Naive thymus-derived CD4-positive, alpha-beta T cell (primary cell): ENCODE data around the gene TRAF3. TPM values are rescaled to one million over a fixed set of nuclear protein-coding genes. Genes with fewer than 3 reads are reported as not detected.

Experiments
- ATAC-seq: fragments of 150-1000 bp; cut with Tn5 transposase; 2 replicates; pipeline ENCODE4 v1.10.0; 2021; ENCODE audit warnings: mild to moderate bottlenecking, moderate library complexity
- CTCF ChIA-PET: fragments of 350-600 bp; sonication (Branson Sonifier 250); formaldehyde crosslinking; loops from one replicate; lab custom pipeline; 2021; ENCODE audit warnings: antibody characterized with exemption; lab: Charles Lee
- POLR2A ChIA-PET: fragments of 350-600 bp; sonication (Branson Sonifier 250); formaldehyde crosslinking; loops from one replicate; lab custom pipeline; 2021; ENCODE audit warnings: antibody characterized with exemption, inconsistent platforms; lab: Charles Lee
- DNase-seq, 9 donors: peaks; one replicate each; pipeline versions ENCODE4 v3.0.0 to v3.0.0-alpha.2; 2020 to 2022; ENCODE audit warnings: mixed read lengths in 1 of 9
- H3K27ac ChIP-seq: one replicate; pipeline ENCODE4 v1.7.0; 2013; ENCODE audit warnings: mild to moderate bottlenecking, low read depth, low read length, moderate library complexity
- H3K27me3 ChIP-seq, 2 donors: one replicate each; pipeline ENCODE4 v1.7.0; 2013; ENCODE audit warnings: low read length in 2 of 2, mild to moderate bottlenecking in 2 of 2, moderate library complexity in 2 of 2; ENCODE audit not compliant: control insufficient read depth in 2 of 2, insufficient read depth in 2 of 2
- H3K36me3 ChIP-seq, 3 experiments: 1 replicate in 2 of 3; 2 replicates in 1 of 3; pipeline ENCODE4 v1.7.0; 2013; ENCODE audit warnings: low read length in 3 of 3, mild to moderate bottlenecking in 3 of 3, moderate library complexity in 1 of 3; ENCODE audit not compliant: insufficient read depth in 3 of 3, control insufficient read depth in 2 of 3
- H3K4me1 ChIP-seq, 2 donors: one replicate each; pipeline ENCODE4 v1.7.0; 2013; ENCODE audit warnings: low read length in 2 of 2, mild to moderate bottlenecking in 2 of 2, moderate library complexity in 1 of 2; ENCODE audit not compliant: control insufficient read depth in 2 of 2, insufficient read depth in 2 of 2
- H3K4me3 ChIP-seq: 2 replicates; pipeline ENCODE4 v1.7.0; 2013; ENCODE audit warnings: mild to moderate bottlenecking, low read length
- H3K9me3 ChIP-seq, 3 experiments: 1 replicate in 2 of 3; 2 replicates in 1 of 3; pipeline ENCODE4 v1.7.0; 2013; ENCODE audit warnings: low read length in 3 of 3; ENCODE audit not compliant: control insufficient read depth in 2 of 3
- H3K27ac Mint-ChIP-seq, 9 donors: one replicate each; pipeline ENCODE4 v1.8.0; 2020 to 2022; ENCODE audit warnings: mixed read lengths in 9 of 9, mild to moderate bottlenecking in 8 of 9, moderate library complexity in 5 of 9, inconsistent platforms in 2 of 9
- H3K27me3 Mint-ChIP-seq, 5 donors: one replicate each; pipeline ENCODE4 v1.8.0; 2021 to 2022; ENCODE audit warnings: mixed read lengths in 5 of 5, mild to moderate bottlenecking in 1 of 5
- H3K36me3 Mint-ChIP-seq, 5 donors: one replicate each; pipeline ENCODE4 v1.8.0; 2020 to 2022; ENCODE audit warnings: mixed read lengths in 5 of 5, mild to moderate bottlenecking in 3 of 5, inconsistent platforms in 1 of 5
- H3K4me1 Mint-ChIP-seq, 7 donors: one replicate each; pipeline ENCODE4 v1.8.0; 2020 to 2022; ENCODE audit warnings: mixed read lengths in 7 of 7, mild to moderate bottlenecking in 3 of 7, inconsistent platforms in 1 of 7
- H3K4me3 Mint-ChIP-seq, 10 donors: one replicate each; pipeline ENCODE4 v1.8.0; 2020 to 2022; ENCODE audit warnings: mild to moderate bottlenecking in 10 of 10, mixed read lengths in 10 of 10, moderate library complexity in 6 of 10, inconsistent platforms in 2 of 10
- H3K9me3 Mint-ChIP-seq, 11 donors: one replicate each; pipeline ENCODE4 v1.8.0; 2020 to 2022; ENCODE audit warnings: mixed read lengths in 11 of 11, mild to moderate bottlenecking in 4 of 11, inconsistent platforms in 1 of 11, moderate library complexity in 1 of 11
- intact Hi-C, 2 donors: fragments of 100-400 bp; cut with micrococcal nuclease; formaldehyde crosslinking; loops; one replicate each; pipeline ENCODE4 v1.15.1; 2023
- polyA plus RNA-seq, 2 donors: library from polyadenylated mRNA; unstranded; fragments of 300-500 nt; fragmentation: Illumina TruSeq; gene quantifications; one replicate each; pipeline ENCODE4 v1.2.3, GENCODE V29; 2021
- total RNA-seq, 6 experiments: library from RNA in 5 of 6; stranded (reverse) in 5 of 6; gene quantifications; 1 replicate in 5 of 6; 2 replicates in 1 of 6; pipeline ENCODE4 v1.2.3 and lab custom pipeline; 2021 to 2026

Gene TRAF3
- total and polyA plus RNA-seq, 7 experiments from 2014 or later = 16.1 to 74.4 (median 30.4) TPM

DNA sequence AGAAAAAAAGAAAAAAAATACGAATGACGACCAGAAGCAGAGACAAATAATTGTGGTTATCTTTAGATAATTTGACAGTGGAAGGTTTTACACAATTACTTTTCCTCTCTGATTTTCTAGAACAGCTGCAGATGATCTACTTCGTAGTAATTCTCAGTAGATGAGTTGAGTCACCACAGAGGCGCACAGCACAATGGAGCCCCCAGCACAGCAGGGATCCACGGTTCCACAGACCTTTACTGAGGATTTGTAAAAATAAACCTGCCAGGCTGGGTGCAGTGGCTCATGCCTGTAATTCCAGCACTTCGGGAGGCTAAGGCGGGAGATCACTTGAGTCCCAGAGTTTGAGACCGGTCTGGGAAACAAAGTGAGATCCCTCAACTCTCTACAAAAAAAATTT lies 174.6 kb downstream of the TRAF3 start:
- Mint-ChIP-seq H3K9me3 (peaks cover 0 to 2% (median 0%) of the 10 kb centered on the region in 11 donors), H3K27me3 (no peaks in the 10 kb centered on the region), H3K36me3 (peaks cover 0 to 11% (median 0%) of the 10 kb centered on the region in 5 donors), H3K27ac (no peak overlapping the region), H3K4me1 (peaks cover 14 to 26% (median 22%) of the 10 kb centered on the region in 7 donors), H3K4me3 (no peak overlapping the region)
- Histone ChIP-seq H3K4me1 (peaks cover 0 to 17% of the 10 kb centered on the region in 2 donors), H3K27ac (no peak overlapping the region), H3K27me3 (no peaks in the 10 kb centered on the region), H3K36me3 (no peaks in the 10 kb centered on the region), H3K4me3 (no peak overlapping the region), H3K9me3 (no peaks in the 10 kb centered on the region)
- intact Hi-C loops = no loop called here
- no peak for ATAC-seq
- POLR2A ChIA-PET = no interaction called here
- CTCF ChIA-PET = no interaction called here
- DNase-seq = no peak

DNA sequence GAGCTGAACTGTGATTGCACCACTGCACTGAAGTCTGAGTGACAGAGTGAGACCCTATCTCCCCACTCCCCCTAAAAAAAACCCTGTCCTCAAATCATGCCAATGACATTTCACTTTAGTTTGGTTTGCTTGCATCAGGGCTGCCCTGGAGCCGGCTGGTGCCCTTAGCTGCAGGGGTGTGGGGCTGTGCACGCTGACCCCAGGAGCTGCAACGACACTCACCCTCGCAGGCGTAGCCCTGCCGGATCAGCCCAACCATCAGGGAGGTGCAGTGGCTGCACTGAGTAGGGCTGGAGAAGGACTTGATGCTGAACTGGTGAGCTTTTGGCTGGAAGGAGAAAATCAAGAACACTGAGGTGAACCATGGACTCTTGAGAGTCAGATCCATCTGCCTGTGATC lies 175.0 kb downstream of the TRAF3 start:
- DNase-seq = no peak
- intact Hi-C loops = no loop called here
- Histone ChIP-seq H3K36me3 (no peaks in the 10 kb centered on the region), H3K4me3 (no peak overlapping the region), H3K4me1 (peaks cover 0 to 17% of the 10 kb centered on the region in 2 donors), H3K27me3 (no peaks in the 10 kb centered on the region), H3K27ac (no peak overlapping the region), H3K9me3 (no peaks in the 10 kb centered on the region)
- H3K27ac Mint-ChIP-seq = no peak overlapping the region
- H3K4me3 Mint-ChIP-seq = no peak overlapping the region
- CTCF ChIA-PET = no interaction called here
- no peaks in the 10 kb centered on the region for H3K27me3 Mint-ChIP-seq
- POLR2A ChIA-PET = no interaction called here
- H3K9me3 Mint-ChIP-seq = peaks cover 0 to 2% (median 0%) of the 10 kb centered on the region in 11 donors
- peaks cover 0 to 13% (median 0%) of the 10 kb centered on the region in 5 donors for H3K36me3 Mint-ChIP-seq
- ATAC-seq = no peak
- peaks cover 12 to 21% (median 18%) of the 10 kb centered on the region in 7 donors for H3K4me1 Mint-ChIP-seq

DNA sequence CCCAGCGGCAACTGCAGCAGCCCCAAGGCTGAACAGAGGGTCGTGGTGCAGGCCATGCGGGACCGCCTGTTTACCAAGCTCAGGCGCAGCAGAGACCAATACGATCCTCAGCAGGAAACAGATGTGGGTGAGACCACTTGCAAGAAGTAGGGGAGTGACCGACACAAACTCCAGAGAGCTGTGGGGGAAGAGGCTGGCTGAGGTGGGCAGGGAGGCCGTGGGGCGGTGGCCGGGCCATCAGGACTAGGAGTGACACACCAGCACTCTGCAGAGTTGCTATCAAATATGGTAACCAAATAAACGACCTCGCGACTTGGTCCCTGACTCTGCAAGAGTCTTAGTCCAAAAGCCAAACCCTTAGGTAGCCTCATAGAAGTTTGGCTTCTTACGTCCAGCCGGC lies 175.9 kb downstream of the TRAF3 start:
- CTCF ChIA-PET = no interaction called here
- no peak overlapping the region for H3K27ac Mint-ChIP-seq
- H3K36me3 Mint-ChIP-seq = peaks cover 0 to 19% (median 0%) of the 10 kb centered on the region in 5 donors
- ATAC-seq = no peak
- peaks cover 0 to 2% (median 0%) of the 10 kb centered on the region in 11 donors for H3K9me3 Mint-ChIP-seq
- no peak overlapping the region for H3K4me3 Mint-ChIP-seq
- H3K4me1 Mint-ChIP-seq = peaks cover 10 to 16% (median 14%) of the 10 kb centered on the region in 7 donors
- H3K9me3 ChIP-seq = no peaks in the 10 kb centered on the region
- no peak overlapping the region for H3K4me3 ChIP-seq
- POLR2A ChIA-PET = no interaction called here
- H3K27me3 Mint-ChIP-seq = no peaks in the 10 kb centered on the region
- H3K27me3 ChIP-seq = no peaks in the 10 kb centered on the region
- intact Hi-C loops = no loop called here
- H3K27ac ChIP-seq = no peak overlapping the region
- H3K36me3 ChIP-seq = no peaks in the 10 kb centered on the region
- peaks cover 0 to 17% of the 10 kb centered on the region in 2 donors for H3K4me1 ChIP-seq
- DNase-seq = no peak

DNA sequence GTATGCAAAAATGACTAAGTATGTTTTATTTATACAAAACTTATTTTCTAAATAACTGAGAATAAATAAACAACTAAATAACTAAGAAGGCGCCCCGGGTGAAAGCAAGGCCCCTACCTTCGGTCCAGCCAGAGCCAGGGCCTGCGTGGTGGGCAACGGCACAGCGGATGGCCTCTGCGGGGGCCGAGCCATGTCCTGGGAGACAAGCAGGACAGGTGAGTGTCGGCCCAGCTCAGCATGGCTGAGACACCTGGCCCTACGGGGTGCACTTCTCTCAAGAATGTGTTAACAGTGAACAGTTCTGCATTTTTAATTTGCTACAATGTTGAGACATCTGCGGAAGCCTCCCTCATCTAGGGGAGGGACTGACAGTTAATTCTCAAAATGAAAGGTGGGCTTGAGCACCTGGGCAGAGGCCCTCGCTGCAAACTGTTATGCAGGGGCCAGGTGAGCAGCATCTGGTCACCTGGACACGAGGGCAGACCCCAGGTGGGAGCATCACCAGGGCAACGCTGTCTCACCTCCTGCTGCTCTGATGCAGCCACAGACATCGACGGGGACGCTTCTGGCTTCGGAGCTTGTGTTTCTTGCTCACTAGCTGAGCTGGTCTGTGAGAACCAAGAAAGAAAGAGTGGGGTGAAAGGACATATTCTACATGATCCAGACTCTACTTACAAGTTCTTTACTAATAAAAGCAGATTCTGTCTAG lies 177.0 kb downstream of the TRAF3 start:
- Mint-ChIP-seq H3K4me3 (no peak overlapping the region), H3K27me3 (no peaks in the 10 kb centered on the region), H3K36me3 (peaks cover 0 to 24% (median 0%) of the 10 kb centered on the region in 5 donors), H3K27ac (no peak overlapping the region), H3K9me3 (peaks cover 0 to 2% (median 0%) of the 10 kb centered on the region in 11 donors), H3K4me1 (peaks cover 4 to 9% (median 8%) of the 10 kb centered on the region in 7 donors)
- Histone ChIP-seq H3K4me1 (peaks cover 0 to 10% of the 10 kb centered on the region in 2 donors), H3K27me3 (no peaks in the 10 kb centered on the region), H3K9me3 (no peaks in the 10 kb centered on the region), H3K27ac (no peak overlapping the region), H3K4me3 (no peak overlapping the region), H3K36me3 (no peaks in the 10 kb centered on the region)
- CTCF ChIA-PET = interaction anchor here (0.6 kb wide), 1 partner anchor 61 kb away, joined by 5 read pairs; no protein-coding TSS in a partner anchor
- intact Hi-C loops = no loop called here
- POLR2A ChIA-PET = no interaction called here
- no peak for ATAC-seq
- no peak for DNase-seq

DNA sequence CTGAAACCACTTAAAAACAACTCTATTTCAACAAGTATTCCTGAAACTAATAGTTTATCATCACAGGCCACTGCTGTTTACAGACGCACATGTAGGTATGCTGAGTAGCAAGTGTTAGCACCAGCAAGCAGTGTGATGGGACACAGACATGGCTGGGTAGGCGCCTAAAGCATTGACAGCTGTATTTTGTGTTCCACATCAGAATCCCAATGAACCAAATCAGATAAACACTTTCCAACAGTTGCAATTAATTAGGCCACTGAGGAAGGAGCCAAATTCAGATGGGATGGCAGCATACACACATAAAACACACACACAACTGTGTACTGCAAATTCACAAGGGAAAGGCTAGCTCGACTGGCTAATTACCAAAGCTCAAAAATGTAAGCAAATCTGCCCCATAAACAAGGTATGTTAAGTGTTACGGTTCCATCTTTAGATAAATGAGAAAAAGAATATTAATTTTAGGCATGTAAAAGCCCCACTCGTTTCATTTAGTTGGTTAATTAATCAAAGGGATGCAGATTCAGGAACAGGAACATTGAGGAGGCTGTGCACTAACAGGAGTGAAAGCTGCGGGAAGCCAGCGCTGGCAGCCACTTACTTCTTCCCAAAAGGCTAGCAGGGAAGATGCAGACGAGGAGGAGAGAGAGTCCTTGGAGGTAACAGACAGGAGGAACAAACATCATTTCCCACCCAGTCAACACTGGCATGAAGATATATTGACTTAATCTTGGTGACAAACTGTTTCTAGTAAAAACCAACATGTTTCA lies 178.6 kb downstream of the TRAF3 start:
- Mint-ChIP-seq H3K4me1 (peaks cover 0 to 2% (median 0%) of the 10 kb centered on the region in 7 donors), H3K36me3 (peaks cover 0 to 25% (median 0%) of the 10 kb centered on the region in 5 donors), H3K27me3 (no peaks in the 10 kb centered on the region), H3K27ac (peak overlapping the region in 1 of 9 donors; percentile 41), H3K9me3 (peaks cover 0 to 2% (median 0%) of the 10 kb centered on the region in 11 donors), H3K4me3 (no peak overlapping the region)
- Histone ChIP-seq H3K36me3 (no peaks in the 10 kb centered on the region), H3K27me3 (no peaks in the 10 kb centered on the region), H3K4me1 (no peaks in the 10 kb centered on the region), H3K9me3 (no peaks in the 10 kb centered on the region), H3K4me3 (no peak overlapping the region), H3K27ac (no peak overlapping the region)
- POLR2A ChIA-PET = interaction anchor here (0.6 to 0.9 kb wide), 2 partner anchors 9 to 59 kb away, joined by 3 to 5 read pairs; no protein-coding TSS in a partner anchor
- ATAC-seq (no peak), DNase-seq (no peak)
- CTCF ChIA-PET = interaction anchor here (0.7 kb wide), 1 partner anchor 19 kb away, joined by 3 read pairs; no protein-coding TSS in a partner anchor
- intact Hi-C loops = no loop called here

DNA sequence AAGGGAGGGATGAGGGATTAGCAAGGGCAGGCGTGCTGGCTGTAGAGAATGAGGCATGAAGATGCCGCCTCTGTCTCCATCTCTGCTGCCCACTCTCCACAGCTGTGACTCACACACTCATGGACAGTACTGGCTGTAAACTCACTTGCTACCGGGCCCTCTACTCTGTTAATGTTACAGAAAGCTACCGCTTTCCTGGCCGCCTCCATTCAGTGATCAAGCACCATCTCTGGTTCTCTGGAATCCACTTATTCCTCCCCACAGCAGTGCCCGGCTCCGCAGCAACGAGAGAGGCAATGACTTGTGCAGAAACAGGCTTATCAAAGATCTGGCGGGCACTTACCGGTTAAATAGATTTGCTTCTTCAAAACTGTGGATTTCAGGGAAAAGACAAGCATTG lies 180.0 kb downstream of the TRAF3 start:
- H3K27me3 Mint-ChIP-seq = no peaks in the 10 kb centered on the region
- no peaks in the 10 kb centered on the region for H3K9me3 Mint-ChIP-seq
- no peak for ATAC-seq
- H3K4me3 Mint-ChIP-seq = no peak overlapping the region
- H3K4me1 ChIP-seq = no peaks in the 10 kb centered on the region
- no peaks in the 10 kb centered on the region for H3K27me3 ChIP-seq
- no peak overlapping the region for H3K27ac Mint-ChIP-seq
- H3K9me3 ChIP-seq = no peaks in the 10 kb centered on the region
- no peaks in the 10 kb centered on the region for H3K36me3 ChIP-seq
- H3K27ac ChIP-seq = no peak overlapping the region
- ChIA-PET POLR2A (no interaction called here), CTCF (no interaction called here)
- DNase-seq = no peak
- no peak overlapping the region for H3K4me3 ChIP-seq
- peaks cover 0 to 2% (median 0%) of the 10 kb centered on the region in 7 donors for H3K4me1 Mint-ChIP-seq
- peaks cover 0 to 22% (median 0%) of the 10 kb centered on the region in 5 donors for H3K36me3 Mint-ChIP-seq
- intact Hi-C loops = no loop called here
